Uterus (tissue), 4 donors: ENCODE results near the gene CCND2. TPM values are rescaled to one million over a fixed set of nuclear protein-coding genes. Genes with fewer than 3 reads are reported as not detected.

Experiments
- DNase-seq, 2 donors: peaks; one replicate each; pipeline ENCODE4 v3.0.0-alpha.2; 2019 to 2020
- H3K27ac ChIP-seq, 2 donors: fragments of 200-600 bp; sonication (generic); 1 replicate in 1 of 2; 2 replicates in 1 of 2; pipeline ENCODE4 v1.5.1; 2016 to 2018
- H3K27me3 ChIP-seq, 2 donors: fragments of 200-600 bp; sonication (generic); one replicate each; pipeline ENCODE4 v1.5.1; 2018 to 2019; ENCODE audit warnings: control low read depth in 1 of 2
- H3K36me3 ChIP-seq, 2 donors: fragments of 200-600 bp; sonication (generic); one replicate each; pipeline ENCODE4 v1.5.1; 2019; ENCODE audit warnings: control low read depth in 1 of 2
- H3K4me1 ChIP-seq, 2 donors: fragments of 200-600 bp; sonication (generic); one replicate each; pipeline ENCODE4 v1.5.1; 2018 to 2019; ENCODE audit warnings: control low read depth in 1 of 2
- H3K4me3 ChIP-seq, 2 donors: fragments of 200-600 bp; sonication (generic); 1 replicate in 1 of 2; 2 replicates in 1 of 2; pipeline ENCODE4 v1.5.1; 2018 to 2019; ENCODE audit warnings: mild to moderate bottlenecking in 1 of 2
- H3K9me3 ChIP-seq, 2 donors: fragments of 200-600 bp; sonication (generic); one replicate each; pipeline ENCODE4 v1.5.1; 2019; ENCODE audit warnings: control low read depth in 1 of 2
- POLR2A ChIP-seq, 2 donors: fragments of 450-650 bp; IDR thresholded peaks; one replicate each; pipeline ENCODE4 v1.6.1; 2016; ENCODE audit warnings: antibody characterized with exemption in 2 of 2, mild to moderate bottlenecking in 1 of 2, moderate library complexity in 1 of 2
- intact Hi-C: fragments of 100-400 bp; cut with DNase I; formaldehyde crosslinking; loops from one replicate; pipeline ENCODE4 v1.15.1; 2023; ENCODE audit warnings: low total_unique reads
- total RNA-seq, 4 donors: library from RNA; depleted of rRNA in 3 of 4; stranded (reverse); fragments of >200 nt in 3 of 4; gene quantifications; one replicate each; pipeline versions ENCODE4 v1.1.0 to v1.2.4, GENCODE V29; 2014 to 2023
- TF ChIP-seq, protein P1 (sequence below), 4 experiments: fragments of 200-600 bp in 2 of 4; fragments of 450-650 bp in 2 of 4; sonication (generic) in 2 of 4; IDR thresholded peaks; one replicate each; pipeline ENCODE4 v1.5.1; 2016 to 2019; ENCODE audit warnings: antibody characterized with exemption in 4 of 4, mild to moderate bottlenecking in 2 of 4, moderate library complexity in 1 of 4
- donor health status: DM: yes; HTN: yes; CAD: no.

CCND2 gene
- total RNA-seq, 4 donors from 2014 or later, result 49.4 to 210 (median 100) TPM

- no peaks in the 10 kb centered on the region for H3K27me3 ChIP-seq
- DNase-seq, result no peak
- TF ChIP-seq, protein P1, sequence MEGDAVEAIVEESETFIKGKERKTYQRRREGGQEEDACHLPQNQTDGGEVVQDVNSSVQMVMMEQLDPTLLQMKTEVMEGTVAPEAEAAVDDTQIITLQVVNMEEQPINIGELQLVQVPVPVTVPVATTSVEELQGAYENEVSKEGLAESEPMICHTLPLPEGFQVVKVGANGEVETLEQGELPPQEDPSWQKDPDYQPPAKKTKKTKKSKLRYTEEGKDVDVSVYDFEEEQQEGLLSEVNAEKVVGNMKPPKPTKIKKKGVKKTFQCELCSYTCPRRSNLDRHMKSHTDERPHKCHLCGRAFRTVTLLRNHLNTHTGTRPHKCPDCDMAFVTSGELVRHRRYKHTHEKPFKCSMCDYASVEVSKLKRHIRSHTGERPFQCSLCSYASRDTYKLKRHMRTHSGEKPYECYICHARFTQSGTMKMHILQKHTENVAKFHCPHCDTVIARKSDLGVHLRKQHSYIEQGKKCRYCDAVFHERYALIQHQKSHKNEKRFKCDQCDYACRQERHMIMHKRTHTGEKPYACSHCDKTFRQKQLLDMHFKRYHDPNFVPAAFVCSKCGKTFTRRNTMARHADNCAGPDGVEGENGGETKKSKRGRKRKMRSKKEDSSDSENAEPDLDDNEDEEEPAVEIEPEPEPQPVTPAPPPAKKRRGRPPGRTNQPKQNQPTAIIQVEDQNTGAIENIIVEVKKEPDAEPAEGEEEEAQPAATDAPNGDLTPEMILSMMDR (IDR thresholded peaks at IDR 0.05), result no peak
- TF ChIP-seq POLR2A (IDR thresholded peaks at IDR 0.05), result no peak
- no peaks in the 10 kb centered on the region for H3K4me1 ChIP-seq
- H3K36me3 ChIP-seq, result no peaks in the 10 kb centered on the region
- H3K9me3 ChIP-seq, result no peaks in the 10 kb centered on the region
- no peak overlapping the region for H3K27ac ChIP-seq
- intact Hi-C loops, result no loop called here
- H3K4me3 ChIP-seq, result no peak overlapping the region
These were observed 27.4 kb upstream of the CCND2 start for GRCh38 chr12:4246116-4246515.

DNA sequence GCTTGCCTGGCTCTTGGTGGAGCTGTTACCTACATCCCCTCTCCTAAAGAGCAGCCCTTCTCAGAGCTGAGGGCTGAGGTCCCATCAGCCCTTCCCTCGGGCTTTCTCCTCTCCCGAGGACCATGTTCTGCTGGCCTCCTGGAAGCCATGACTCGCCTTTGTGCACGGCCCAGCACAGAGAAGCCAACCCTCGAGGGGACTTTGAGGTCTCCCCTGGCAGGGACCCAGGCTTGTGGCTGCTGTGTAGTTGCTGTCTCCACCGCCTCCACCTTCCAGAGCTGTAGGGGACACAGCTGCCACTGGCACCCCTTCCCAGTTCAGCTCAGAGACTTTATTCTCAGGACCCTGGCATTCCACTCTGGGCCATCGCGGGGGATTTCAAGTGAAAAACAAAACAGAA, 22.9 kb upstream of the CCND2 start:
- no peak for DNase-seq
- no peak overlapping the region for H3K27ac ChIP-seq
- H3K9me3 ChIP-seq, result no peaks in the 10 kb centered on the region
- intact Hi-C loops, result no loop called here
- TF ChIP-seq, protein P1 (IDR thresholded peaks at IDR 0.05), result no peak
- no peak for TF ChIP-seq POLR2A (IDR thresholded peaks at IDR 0.05)
- H3K4me1 ChIP-seq, result no peaks in the 10 kb centered on the region
- no peaks in the 10 kb centered on the region for H3K36me3 ChIP-seq
- no peaks in the 10 kb centered on the region for H3K27me3 ChIP-seq
- no peak overlapping the region for H3K4me3 ChIP-seq

GRCh38 chr12:4251216-4251891, 22.2 kb upstream of the CCND2 start:
- H3K27ac ChIP-seq, result no peak overlapping the region
- H3K36me3 ChIP-seq, result no peaks in the 10 kb centered on the region
- H3K27me3 ChIP-seq, result no peaks in the 10 kb centered on the region
- no peak for DNase-seq
- H3K4me1 ChIP-seq, result no peaks in the 10 kb centered on the region
- no peaks in the 10 kb centered on the region for H3K9me3 ChIP-seq
- TF ChIP-seq, protein P1 (IDR thresholded peaks at IDR 0.05), result no peak
- TF ChIP-seq POLR2A (IDR thresholded peaks at IDR 0.05), result no peak
- H3K4me3 ChIP-seq, result no peak overlapping the region
- intact Hi-C loops, result no loop called here

DNA sequence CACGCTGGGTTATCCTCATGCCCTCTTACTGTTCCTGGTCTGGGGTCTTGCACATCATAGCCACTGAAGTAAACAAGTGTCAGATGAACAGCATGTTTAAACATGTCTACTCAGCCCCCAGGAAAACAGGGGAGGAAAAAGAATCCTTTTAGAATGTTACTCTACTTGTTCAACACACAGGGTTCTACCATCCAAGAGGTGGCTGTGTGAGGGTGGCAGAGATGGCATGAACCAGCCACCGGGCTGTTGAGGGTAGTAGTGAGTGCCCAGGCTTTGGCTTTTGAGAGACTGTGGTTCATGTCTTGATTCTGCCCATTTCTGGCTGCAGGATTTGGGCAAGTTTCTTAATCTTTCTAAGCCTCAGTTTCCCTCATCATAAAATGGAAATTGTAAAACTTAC, 21.6 kb upstream of the CCND2 start:
- Histone ChIP-seq H3K36me3 (no peaks in the 10 kb centered on the region), H3K27me3 (no peaks in the 10 kb centered on the region), H3K4me1 (no peaks in the 10 kb centered on the region), H3K4me3 (no peak overlapping the region), H3K27ac (no peak overlapping the region), H3K9me3 (no peaks in the 10 kb centered on the region)
- DNase-seq, result no peak
- no peak for TF ChIP-seq POLR2A (IDR thresholded peaks at IDR 0.05)
- TF ChIP-seq, protein P1 (IDR thresholded peaks at IDR 0.05), result no peak
- intact Hi-C loops, result no loop called here

GRCh38 chr12:4252601-4253000, 21.0 kb upstream of the CCND2 start:
- no peak for DNase-seq
- TF ChIP-seq, protein P1 (IDR thresholded peaks at IDR 0.05), result no peak
- no peak for TF ChIP-seq POLR2A (IDR thresholded peaks at IDR 0.05)
- intact Hi-C loops, result no loop called here

More at GRCh38 chr12:4252601-4253000, 21.0 kb upstream of the CCND2 start:
- Histone ChIP-seq H3K4me1 (no peaks in the 10 kb centered on the region), H3K4me3 (no peak overlapping the region), H3K9me3 (no peaks in the 10 kb centered on the region), H3K27ac (no peak overlapping the region), H3K27me3 (no peaks in the 10 kb centered on the region), H3K36me3 (no peaks in the 10 kb centered on the region)
